ENCODE data around the gene NPTX1. TPM values are rescaled to one million over a fixed set of nuclear protein-coding genes. Genes with fewer than 3 reads are reported as not detected.

Gene NPTX1
- total and polyA plus RNA-seq, 2 of the 13 experiments (the other 11 are each of a cell fraction or from before 2014, with no cell fraction given) = 0.01 TPM; not detected in 1

- no peak for TF ChIP-seq HOMEZ (CRISPR knock-in tag; IDR thresholded peaks at IDR 0.05; ENCODE audit: low read depth)
- no peak for TF ChIP-seq ZNF766 (CRISPR knock-in tag; IDR thresholded peaks at IDR 0.05; ENCODE audit: borderline replicate concordance)
- TF ChIP-seq, protein P1, sequence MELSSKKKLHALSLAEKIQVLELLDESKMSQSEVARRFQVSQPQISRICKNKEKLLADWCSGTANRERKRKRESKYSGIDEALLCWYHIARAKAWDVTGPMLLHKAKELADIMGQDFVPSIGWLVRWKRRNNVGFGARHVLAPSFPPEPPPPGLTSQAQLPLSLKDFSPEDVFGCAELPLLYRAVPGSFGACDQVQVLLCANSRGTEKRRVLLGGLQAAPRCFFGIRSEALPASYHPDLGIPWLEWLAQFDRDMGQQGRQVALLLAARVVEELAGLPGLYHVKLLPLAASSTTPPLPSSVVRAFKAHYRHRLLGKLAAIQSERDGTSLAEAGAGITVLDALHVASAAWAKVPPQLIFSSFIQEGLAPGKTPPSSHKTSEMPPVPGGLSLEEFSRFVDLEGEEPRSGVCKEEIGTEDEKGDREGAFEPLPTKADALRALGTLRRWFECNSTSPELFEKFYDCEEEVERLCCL (CRISPR knock-in tag; IDR thresholded peaks at IDR 0.05; ENCODE audit: borderline replicate concordance) = no peak
- no peak for TF ChIP-seq HMG20B (CRISPR knock-in tag; conservative IDR thresholded peaks at IDR 0.05)
- no peak for TF ChIP-seq TFDP2 (CRISPR knock-in tag; IDR thresholded peaks at IDR 0.05)
- no peak for TF ChIP-seq PRPF4 (IDR thresholded peaks at IDR 0.05; ENCODE audit: low read depth, low read length, poor library complexity, severe bottlenecking)
- TF ChIP-seq ATRX (CRISPR knock-in tag; IDR thresholded peaks at IDR 0.05; ENCODE audit: borderline replicate concordance) = no peak
- no peak for TF ChIP-seq SRF (IDR thresholded peaks at IDR 0.05; ENCODE audit: low read depth, low read length)
- 0 out of 2 replicates have a peak, but pooled peaks have one; percentile 65 for TF ChIP-seq ZNF589 (CRISPR knock-in tag; conservative IDR thresholded peaks at IDR 0.05)
- no peak for TF ChIP-seq ZNF773 (CRISPR knock-in tag; IDR thresholded peaks at IDR 0.05; ENCODE audit: borderline replicate concordance)
- TF ChIP-seq AGO1 (IDR thresholded peaks at IDR 0.05; ENCODE audit: low read depth, low read length, poor library complexity, severe bottlenecking) = no peak
- no peak for TF ChIP-seq IKZF4 (CRISPR knock-in tag; IDR thresholded peaks at IDR 0.05; ENCODE audit: borderline replicate concordance, low read depth, not compliant biosample characterization)
- TF ChIP-seq RFX1 (IDR thresholded peaks at IDR 0.05) = no peak
- TF ChIP-seq, protein P2, sequence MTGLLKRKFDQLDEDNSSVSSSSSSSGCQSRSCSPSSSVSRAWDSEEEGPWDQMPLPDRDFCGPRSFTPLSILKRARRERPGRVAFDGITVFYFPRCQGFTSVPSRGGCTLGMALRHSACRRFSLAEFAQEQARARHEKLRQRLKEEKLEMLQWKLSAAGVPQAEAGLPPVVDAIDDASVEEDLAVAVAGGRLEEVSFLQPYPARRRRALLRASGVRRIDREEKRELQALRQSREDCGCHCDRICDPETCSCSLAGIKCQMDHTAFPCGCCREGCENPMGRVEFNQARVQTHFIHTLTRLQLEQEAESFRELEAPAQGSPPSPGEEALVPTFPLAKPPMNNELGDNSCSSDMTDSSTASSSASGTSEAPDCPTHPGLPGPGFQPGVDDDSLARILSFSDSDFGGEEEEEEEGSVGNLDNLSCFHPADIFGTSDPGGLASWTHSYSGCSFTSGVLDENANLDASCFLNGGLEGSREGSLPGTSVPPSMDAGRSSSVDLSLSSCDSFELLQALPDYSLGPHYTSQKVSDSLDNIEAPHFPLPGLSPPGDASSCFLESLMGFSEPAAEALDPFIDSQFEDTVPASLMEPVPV (CRISPR knock-in tag; IDR thresholded peaks at IDR 0.05) = no peak
- no peak for TF ChIP-seq PAWR (CRISPR knock-in tag; IDR thresholded peaks at IDR 0.05; ENCODE audit: borderline replicate concordance)
- TF ChIP-seq HNRNPUL1 (IDR thresholded peaks at IDR 0.05; ENCODE audit: low read depth, low read length) = no peak
- peak; percentile 45; the same call in 1 of the 2 replicates for TF ChIP-seq ZFX (CRISPR knock-in tag; IDR thresholded peaks at IDR 0.05; ENCODE audit: low read depth)
- TF ChIP-seq MATR3 (CRISPR knock-in tag; IDR thresholded peaks at IDR 0.05) = no peak
- TF ChIP-seq, protein P3, sequence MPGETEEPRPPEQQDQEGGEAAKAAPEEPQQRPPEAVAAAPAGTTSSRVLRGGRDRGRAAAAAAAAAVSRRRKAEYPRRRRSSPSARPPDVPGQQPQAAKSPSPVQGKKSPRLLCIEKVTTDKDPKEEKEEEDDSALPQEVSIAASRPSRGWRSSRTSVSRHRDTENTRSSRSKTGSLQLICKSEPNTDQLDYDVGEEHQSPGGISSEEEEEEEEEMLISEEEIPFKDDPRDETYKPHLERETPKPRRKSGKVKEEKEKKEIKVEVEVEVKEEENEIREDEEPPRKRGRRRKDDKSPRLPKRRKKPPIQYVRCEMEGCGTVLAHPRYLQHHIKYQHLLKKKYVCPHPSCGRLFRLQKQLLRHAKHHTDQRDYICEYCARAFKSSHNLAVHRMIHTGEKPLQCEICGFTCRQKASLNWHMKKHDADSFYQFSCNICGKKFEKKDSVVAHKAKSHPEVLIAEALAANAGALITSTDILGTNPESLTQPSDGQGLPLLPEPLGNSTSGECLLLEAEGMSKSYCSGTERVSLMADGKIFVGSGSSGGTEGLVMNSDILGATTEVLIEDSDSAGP (CRISPR knock-in tag; IDR thresholded peaks at IDR 0.05; ENCODE audit: borderline replicate concordance) = peak; percentile 41; the same call in 1 of the 2 replicates
Observed at GRCh38 chr17:80511222-80512180, 35.1 kb upstream of the NPTX1 start (continued).
